ENCODE measurements around the gene HCRTR2.
"Not testable (repeated sequence)": the region's sequence is repeated elsewhere in the genome, so short reads cannot be mapped to it uniquely, and the experiment has no call there.

Gene HCRTR2

DNA sequence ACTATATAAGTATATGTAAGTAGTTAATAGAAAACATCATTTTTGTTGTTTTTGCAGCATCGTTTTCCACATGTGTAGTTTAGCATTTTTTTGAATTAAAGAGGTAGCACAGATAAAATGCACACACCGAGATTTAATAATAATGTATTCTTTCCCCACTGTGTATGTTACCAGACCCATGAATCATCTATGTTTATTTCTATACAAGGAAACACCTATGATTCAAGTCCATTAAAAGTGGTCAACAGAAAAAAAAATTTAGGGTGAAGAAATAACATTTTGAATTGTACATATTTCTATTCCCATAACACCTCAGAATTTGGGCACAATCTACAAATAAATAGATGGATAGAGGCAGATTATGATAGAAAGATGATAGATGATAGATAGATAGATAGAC, 31.7 kb upstream of the HCRTR2 start:
- Histone ChIP-seq H3K27me3 (ENCODE audit: low read length) (no peaks in the 10 kb centered on the region), H3F3A (ENCODE audit: insufficient read depth) (no peaks in the 10 kb centered on the region), H3K79me2 (ENCODE audit: insufficient read depth, low read length) (no peaks in the 10 kb centered on the region), H3K27ac (ENCODE audit: low read depth, low read length) (no peak overlapping the region), H3K9me2 (replicated peaks; ENCODE audit: insufficient read depth, low read length) (no peaks in the 10 kb centered on the region), H3K4me2 (ENCODE audit: low read depth, low read length, poor library complexity, severe bottlenecking) (no peak overlapping the region), H3K9ac (ENCODE audit: low read length) (no peak overlapping the region), H2AFZ (ENCODE audit: low read depth, low read length, severe bottlenecking) (no peak overlapping the region), H3K9me3 (ENCODE audit: insufficient read depth, low read length) (no peaks in the 10 kb centered on the region), H4K20me1 (ENCODE audit: low read depth, low read length) (no peaks in the 10 kb centered on the region), H3K36me3 (ENCODE audit: low read length) (no peaks in the 10 kb centered on the region), H3K4me3 (ENCODE audit: insufficient read depth, low read length, poor library complexity, severe bottlenecking) (no peak overlapping the region)
- TF ChIP-seq EZH2phosphoT487 (conservative IDR thresholded peaks at IDR 0.05; ENCODE audit: low read length), result no peak
- TF ChIP-seq, protein P1, sequence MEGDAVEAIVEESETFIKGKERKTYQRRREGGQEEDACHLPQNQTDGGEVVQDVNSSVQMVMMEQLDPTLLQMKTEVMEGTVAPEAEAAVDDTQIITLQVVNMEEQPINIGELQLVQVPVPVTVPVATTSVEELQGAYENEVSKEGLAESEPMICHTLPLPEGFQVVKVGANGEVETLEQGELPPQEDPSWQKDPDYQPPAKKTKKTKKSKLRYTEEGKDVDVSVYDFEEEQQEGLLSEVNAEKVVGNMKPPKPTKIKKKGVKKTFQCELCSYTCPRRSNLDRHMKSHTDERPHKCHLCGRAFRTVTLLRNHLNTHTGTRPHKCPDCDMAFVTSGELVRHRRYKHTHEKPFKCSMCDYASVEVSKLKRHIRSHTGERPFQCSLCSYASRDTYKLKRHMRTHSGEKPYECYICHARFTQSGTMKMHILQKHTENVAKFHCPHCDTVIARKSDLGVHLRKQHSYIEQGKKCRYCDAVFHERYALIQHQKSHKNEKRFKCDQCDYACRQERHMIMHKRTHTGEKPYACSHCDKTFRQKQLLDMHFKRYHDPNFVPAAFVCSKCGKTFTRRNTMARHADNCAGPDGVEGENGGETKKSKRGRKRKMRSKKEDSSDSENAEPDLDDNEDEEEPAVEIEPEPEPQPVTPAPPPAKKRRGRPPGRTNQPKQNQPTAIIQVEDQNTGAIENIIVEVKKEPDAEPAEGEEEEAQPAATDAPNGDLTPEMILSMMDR (IDR thresholded peaks at IDR 0.05; ENCODE audit: insufficient read depth, low read length, poor library complexity, severe bottlenecking), result no peak

DNA sequence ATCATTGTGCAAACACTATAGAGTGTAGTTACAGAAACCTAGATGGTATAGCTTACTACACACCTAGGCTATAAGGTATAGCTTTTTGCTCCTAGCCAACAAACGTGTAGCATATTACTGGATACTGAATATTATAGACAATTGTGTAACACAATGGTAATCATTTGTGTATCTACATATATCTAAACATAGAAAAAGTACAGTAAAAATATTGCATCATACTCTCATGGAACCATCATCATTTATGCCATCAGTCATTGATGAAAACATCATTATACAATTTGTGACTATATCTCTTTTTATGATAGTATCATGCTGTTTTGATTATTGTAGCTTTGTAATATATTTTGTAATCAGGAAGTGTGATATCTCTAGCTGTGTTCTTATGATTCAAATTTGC, 21.0 kb upstream of the HCRTR2 start:
- Histone ChIP-seq H3F3A (ENCODE audit: insufficient read depth) (no peaks in the 10 kb centered on the region), H3K27me3 (ENCODE audit: low read length) (no peaks in the 10 kb centered on the region), H3K4me2 (ENCODE audit: low read depth, low read length, poor library complexity, severe bottlenecking) (no peak overlapping the region), H3K9me2 (replicated peaks; ENCODE audit: insufficient read depth, low read length) (no peaks in the 10 kb centered on the region), H3K9me3 (ENCODE audit: insufficient read depth, low read length) (peaks cover 5% of the 10 kb centered on the region), H3K79me2 (ENCODE audit: insufficient read depth, low read length) (no peaks in the 10 kb centered on the region), H3K9ac (ENCODE audit: low read length) (no peak overlapping the region), H4K20me1 (ENCODE audit: low read depth, low read length) (no peaks in the 10 kb centered on the region), H3K4me3 (ENCODE audit: insufficient read depth, low read length, poor library complexity, severe bottlenecking) (no peak overlapping the region), H3K27ac (ENCODE audit: low read depth, low read length) (no peak overlapping the region), H2AFZ (ENCODE audit: low read depth, low read length, severe bottlenecking) (no peak overlapping the region), H3K36me3 (ENCODE audit: low read length) (no peaks in the 10 kb centered on the region)
- TF ChIP-seq, protein P1 (IDR thresholded peaks at IDR 0.05; ENCODE audit: insufficient read depth, low read length, poor library complexity, severe bottlenecking), result no peak
- no peak for TF ChIP-seq EZH2phosphoT487 (conservative IDR thresholded peaks at IDR 0.05; ENCODE audit: low read length)

DNA sequence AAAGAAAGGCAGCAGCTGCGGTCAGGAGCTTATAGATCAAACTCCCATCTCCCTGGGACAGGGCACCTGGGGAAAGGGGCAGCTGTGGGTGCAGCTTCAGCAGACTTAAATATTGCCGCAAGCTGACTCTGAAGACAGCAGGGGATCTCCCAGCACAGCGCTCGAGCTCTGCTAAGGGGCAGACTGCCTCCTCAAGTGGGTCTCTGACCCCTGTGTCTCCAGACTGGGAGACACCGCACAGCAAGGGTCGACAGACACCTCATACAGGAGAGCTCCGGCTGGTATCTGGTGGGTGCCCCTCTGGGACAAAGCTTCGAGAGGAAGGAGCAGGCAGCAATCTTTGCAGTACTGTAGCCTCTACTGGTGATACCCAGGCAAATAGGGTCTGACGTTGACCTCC, 15.5 kb upstream of the HCRTR2 start:
- H3F3A ChIP-seq (ENCODE audit: insufficient read depth); H3K79me2 ChIP-seq (ENCODE audit: insufficient read depth, low read length); H3K9me2 ChIP-seq (replicated peaks; ENCODE audit: insufficient read depth, low read length); H3K4me2 ChIP-seq (ENCODE audit: low read depth, low read length, poor library complexity, severe bottlenecking); H3K9ac ChIP-seq (ENCODE audit: low read length); H3K27me3 ChIP-seq (ENCODE audit: low read length); H4K20me1 ChIP-seq (ENCODE audit: low read depth, low read length); H3K9me3 ChIP-seq (ENCODE audit: insufficient read depth, low read length); H3K4me3 ChIP-seq (ENCODE audit: insufficient read depth, low read length, poor library complexity, severe bottlenecking); H3K27ac ChIP-seq (ENCODE audit: low read depth, low read length); H3K36me3 ChIP-seq (ENCODE audit: low read length); H2AFZ ChIP-seq (ENCODE audit: low read depth, low read length, severe bottlenecking): not testable (repeated sequence)

DNA sequence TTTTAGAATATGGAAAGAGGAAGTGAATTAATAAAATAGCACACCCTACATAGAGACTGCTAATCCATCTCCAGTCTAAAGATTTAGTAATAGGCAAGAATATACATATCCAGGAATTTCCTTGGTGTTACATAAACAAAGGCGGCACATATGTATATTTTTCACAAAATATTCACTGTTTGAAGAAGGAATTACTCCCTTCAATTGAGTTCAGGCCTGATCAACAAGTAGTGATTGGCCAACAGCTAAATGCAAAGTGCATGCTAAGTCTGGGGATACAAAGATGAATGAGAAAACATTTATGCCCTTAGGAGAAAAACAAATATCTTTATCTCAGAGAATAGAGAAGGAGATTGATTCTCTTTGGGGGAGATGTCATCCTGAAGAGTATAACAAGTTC, 6.5 kb upstream of the HCRTR2 start:
- no peaks in the 10 kb centered on the region for H4K20me1 ChIP-seq (ENCODE audit: low read depth, low read length)
- no peak overlapping the region for H3K4me2 ChIP-seq (ENCODE audit: low read depth, low read length, poor library complexity, severe bottlenecking)
- no peaks in the 10 kb centered on the region for H3K27me3 ChIP-seq (ENCODE audit: low read length)
- TF ChIP-seq, protein P1 (IDR thresholded peaks at IDR 0.05; ENCODE audit: insufficient read depth, low read length, poor library complexity, severe bottlenecking), result no peak
- no peak for TF ChIP-seq EZH2phosphoT487 (conservative IDR thresholded peaks at IDR 0.05; ENCODE audit: low read length)
- H3F3A ChIP-seq (ENCODE audit: insufficient read depth), result no peaks in the 10 kb centered on the region
- no peak overlapping the region for H3K4me3 ChIP-seq (ENCODE audit: insufficient read depth, low read length, poor library complexity, severe bottlenecking)
- no peaks in the 10 kb centered on the region for H3K9me2 ChIP-seq (replicated peaks; ENCODE audit: insufficient read depth, low read length)
- H3K27ac ChIP-seq (ENCODE audit: low read depth, low read length), result no peak overlapping the region
- no peaks in the 10 kb centered on the region for H3K36me3 ChIP-seq (ENCODE audit: low read length)
- H3K9me3 ChIP-seq (ENCODE audit: insufficient read depth, low read length), result no peaks in the 10 kb centered on the region
- no peaks in the 10 kb centered on the region for H3K79me2 ChIP-seq (ENCODE audit: insufficient read depth, low read length)
- no peak overlapping the region for H3K9ac ChIP-seq (ENCODE audit: low read length)
- H2AFZ ChIP-seq (ENCODE audit: low read depth, low read length, severe bottlenecking), result no peak overlapping the region
